Neural cell (in vitro differentiated cells): Measurements from ENCODE around the gene CMC1. TPM values are rescaled to one million over a fixed set of nuclear protein-coding genes. Genes with fewer than 3 reads are reported as not detected.

Experiments
- H2AFZ ChIP-seq: fragments of 200-600, 300-800 bp; sonication (generic), shearing (Covaris generic); 2 replicates; pipeline ENCODE4 v1.6.0; 2014; ENCODE audit warnings: low read depth, mild to moderate bottlenecking, antibody characterized with exemption, low read length, moderate library complexity
- H3F3A ChIP-seq: fragments of 200-600 bp; shearing (Covaris generic); 2 replicates; pipeline ENCODE4 v1.6.1; 2016; ENCODE audit warnings: mild to moderate bottlenecking, moderate library complexity, mixed read lengths, antibody characterized with exemption, low read length; ENCODE audit not compliant: insufficient read depth, poor library complexity, severe bottlenecking
- H3K27ac ChIP-seq: fragments of 200-600, 300-800 bp; sonication (generic), shearing (Covaris generic); 2 replicates; pipeline ENCODE4 v1.5.1; 2014; ENCODE audit warnings: mild to moderate bottlenecking, low read length, moderate library complexity
- H3K27me3 ChIP-seq: fragments of 300-800, 200-600 bp; sonication (generic), shearing (Covaris generic); 2 replicates; pipeline ENCODE4 v1.6.0; 2014; ENCODE audit warnings: mild to moderate bottlenecking, low read depth, low read length, moderate library complexity; ENCODE audit not compliant: insufficient read depth
- H3K36me3 ChIP-seq: fragments of 300-800, 200-600 bp; sonication (generic), shearing (Covaris generic); 2 replicates; pipeline ENCODE4 v1.5.1; 2014; ENCODE audit warnings: mild to moderate bottlenecking, antibody characterized with exemption, low read length, moderate library complexity; ENCODE audit not compliant: insufficient read depth
- H3K4me2 ChIP-seq: fragments of 300-800, 200-600 bp; sonication (generic), shearing (Covaris generic); 2 replicates; pipeline ENCODE4 v1.6.0; 2014; ENCODE audit warnings: mild to moderate bottlenecking, low read length
- H3K4me3 ChIP-seq: fragments of 300-800, 200-600 bp; sonication (generic), shearing (Covaris generic); 2 replicates; pipeline ENCODE4 v1.5.1; 2014; ENCODE audit warnings: mild to moderate bottlenecking, low read length, moderate library complexity
- H3K79me2 ChIP-seq: fragments of 200-600 bp; shearing (Covaris generic); replicated peaks from 2 replicates; pipeline ENCODE4 v1.6.0; 2014; ENCODE audit warnings: mild to moderate bottlenecking, low read length, moderate library complexity; ENCODE audit not compliant: insufficient read depth
- H3K9ac ChIP-seq: fragments of 300-800, 200-600 bp; sonication (generic), shearing (Covaris generic); 2 replicates; pipeline ENCODE4 v1.6.1; 2016; ENCODE audit warnings: mild to moderate bottlenecking, low read length, mixed read lengths
- H3K9me2 ChIP-seq: fragments of 200-600 bp; shearing (Covaris generic); 2 replicates; pipeline ENCODE4 v1.6.1; 2016; ENCODE audit warnings: mild to moderate bottlenecking, low read length, mixed read lengths; ENCODE audit not compliant: insufficient read depth
- H3K9me3 ChIP-seq: fragments of 200-600, 300-800 bp; sonication (generic), shearing (Covaris generic); 2 replicates; pipeline ENCODE4 v1.6.1; 2016; ENCODE audit warnings: mild to moderate bottlenecking, mixed run types, low read length, moderate library complexity, mixed read lengths
- H4K20me1 ChIP-seq: fragments of 200-600 bp; shearing (Covaris generic); 2 replicates; pipeline ENCODE4 v1.6.1; 2016; ENCODE audit warnings: mild to moderate bottlenecking, mixed run types; ENCODE audit not compliant: insufficient read depth
- EP300 ChIP-seq: fragments of 450-650 bp; conservative IDR thresholded peaks from 2 replicates; pipeline ENCODE4 v1.6.1; 2014; ENCODE audit warnings: antibody characterized with exemption, mild to moderate bottlenecking, moderate library complexity; ENCODE audit not compliant: poor library complexity, severe bottlenecking
- EZH2 ChIP-seq: fragments of 200-600, 300-800 bp; shearing (Covaris generic), sonication (generic); IDR thresholded peaks from 2 replicates; pipeline ENCODE4 v1.6.1; 2014; ENCODE audit warnings: antibody characterized with exemption, low read length, borderline replicate concordance, mild to moderate bottlenecking; ENCODE audit not compliant: insufficient read depth, poor library complexity, severe bottlenecking
- MXI1 ChIP-seq: fragments of 450-650 bp; conservative IDR thresholded peaks from 2 replicates; pipeline ENCODE4 v1.6.1; 2014; ENCODE audit warnings: antibody characterized with exemption, mild to moderate bottlenecking; ENCODE audit not compliant: poor library complexity, severe bottlenecking
- POLR2AphosphoS5 ChIP-seq: IDR thresholded peaks from 2 replicates; pipeline ENCODE4 v1.6.1; 2012
- RAD21 ChIP-seq: fragments of 450-650 bp; conservative IDR thresholded peaks from 2 replicates; pipeline ENCODE4 v1.6.1; 2014; ENCODE audit warnings: antibody characterized with exemption, mild to moderate bottlenecking, moderate library complexity
- SMC3 ChIP-seq: fragments of 450-650 bp; conservative IDR thresholded peaks from 2 replicates; pipeline ENCODE4 v1.6.1; 2014; ENCODE audit warnings: antibody characterized with exemption, mild to moderate bottlenecking, moderate library complexity; ENCODE audit not compliant: poor library complexity
- TAF1 ChIP-seq: IDR thresholded peaks from 2 replicates; pipeline ENCODE4 v1.6.1; 2012; ENCODE audit warnings: low read depth
- polyA plus RNA-seq: library from polyadenylated mRNA; depleted of rRNA; stranded (reverse); fragments of >200 nt; gene quantifications from 2 replicates; pipeline ENCODE4 v1.2.3, GENCODE V29; 2014
- TF ChIP-seq, protein P1 (sequence below): fragments of 450-650 bp; IDR thresholded peaks from 2 replicates; pipeline ENCODE4 v1.5.1; 2014; ENCODE audit warnings: antibody characterized with exemption, mild to moderate bottlenecking, moderate library complexity; ENCODE audit not compliant: poor library complexity, severe bottlenecking
- TF ChIP-seq, protein P2 (sequence below): IDR thresholded peaks from 2 replicates; pipeline ENCODE4 v1.6.1; 2012; ENCODE audit warnings: borderline replicate concordance

CMC1 gene
- polyA plus RNA-seq, 1 donor from 2014 or later, result 8.7 TPM

DNA sequence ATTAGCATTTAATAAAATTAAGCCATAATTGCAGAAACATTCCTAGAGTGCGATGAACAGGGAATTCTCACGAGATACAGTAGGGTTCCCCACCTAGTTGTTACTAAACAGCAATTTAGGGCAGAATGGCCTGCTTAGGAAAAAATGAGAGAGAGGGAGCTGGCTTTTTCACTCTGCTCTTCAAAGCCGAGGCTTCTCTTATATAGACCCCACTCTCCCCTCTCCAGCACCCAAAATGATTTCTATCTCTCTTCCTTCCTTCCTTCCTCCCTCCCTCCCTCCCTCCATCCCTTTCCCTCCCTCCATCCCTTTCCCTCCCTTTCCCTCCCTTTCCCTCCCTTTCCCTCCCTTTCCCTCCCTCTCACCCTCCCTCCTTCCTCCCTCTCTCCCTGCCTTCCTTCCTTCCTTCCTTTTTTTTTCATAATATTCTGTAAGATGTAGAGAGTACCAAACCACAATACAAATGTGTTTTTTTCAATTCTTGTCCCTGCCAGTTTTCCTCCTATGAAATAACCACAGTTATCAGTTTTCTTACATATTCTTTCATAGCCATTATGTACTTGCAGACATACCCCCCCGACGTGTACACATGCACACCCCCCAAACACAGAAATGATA, 59.0 kb downstream of the CMC1 start:
- TF ChIP-seq, protein P1, sequence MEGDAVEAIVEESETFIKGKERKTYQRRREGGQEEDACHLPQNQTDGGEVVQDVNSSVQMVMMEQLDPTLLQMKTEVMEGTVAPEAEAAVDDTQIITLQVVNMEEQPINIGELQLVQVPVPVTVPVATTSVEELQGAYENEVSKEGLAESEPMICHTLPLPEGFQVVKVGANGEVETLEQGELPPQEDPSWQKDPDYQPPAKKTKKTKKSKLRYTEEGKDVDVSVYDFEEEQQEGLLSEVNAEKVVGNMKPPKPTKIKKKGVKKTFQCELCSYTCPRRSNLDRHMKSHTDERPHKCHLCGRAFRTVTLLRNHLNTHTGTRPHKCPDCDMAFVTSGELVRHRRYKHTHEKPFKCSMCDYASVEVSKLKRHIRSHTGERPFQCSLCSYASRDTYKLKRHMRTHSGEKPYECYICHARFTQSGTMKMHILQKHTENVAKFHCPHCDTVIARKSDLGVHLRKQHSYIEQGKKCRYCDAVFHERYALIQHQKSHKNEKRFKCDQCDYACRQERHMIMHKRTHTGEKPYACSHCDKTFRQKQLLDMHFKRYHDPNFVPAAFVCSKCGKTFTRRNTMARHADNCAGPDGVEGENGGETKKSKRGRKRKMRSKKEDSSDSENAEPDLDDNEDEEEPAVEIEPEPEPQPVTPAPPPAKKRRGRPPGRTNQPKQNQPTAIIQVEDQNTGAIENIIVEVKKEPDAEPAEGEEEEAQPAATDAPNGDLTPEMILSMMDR, result no peak
- H3K9me2 ChIP-seq, result no peaks in the 10 kb centered on the region
- no peaks in the 10 kb centered on the region for H3K79me2 ChIP-seq
- H3K27ac ChIP-seq, result no peak overlapping the region
- no peaks in the 10 kb centered on the region for H3K27me3 ChIP-seq
- no peak overlapping the region for H3K4me3 ChIP-seq
- no peaks in the 10 kb centered on the region for H3K9me3 ChIP-seq
- no peaks in the 10 kb centered on the region for H3K36me3 ChIP-seq
- no peaks in the 10 kb centered on the region for H4K20me1 ChIP-seq
- H3K4me2 ChIP-seq, result no peak overlapping the region
- H3K9ac ChIP-seq, result no peak overlapping the region
- H2AFZ ChIP-seq, result no peak overlapping the region
- no peaks in the 10 kb centered on the region for H3F3A ChIP-seq

DNA sequence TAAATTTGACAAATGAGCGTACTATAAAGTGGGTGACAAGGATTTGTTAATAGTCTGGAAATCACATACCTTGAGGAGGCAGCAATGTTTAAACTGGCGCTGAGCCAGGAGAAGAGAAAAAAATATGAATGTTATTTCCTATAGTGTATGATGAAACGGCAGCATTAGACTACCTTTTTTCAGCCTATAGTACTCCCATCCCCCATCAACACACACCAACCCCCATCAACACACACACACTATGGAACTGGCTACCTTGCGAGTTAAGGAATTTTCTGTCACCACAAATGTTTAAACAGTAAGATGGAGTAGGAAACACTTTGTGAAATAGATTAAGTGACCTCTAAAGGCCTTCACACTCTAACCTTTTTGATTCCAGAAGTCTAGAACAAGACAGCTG, 60.3 kb downstream of the CMC1 start:
- H3K79me2 ChIP-seq, result no peaks in the 10 kb centered on the region
- no peaks in the 10 kb centered on the region for H3K9me3 ChIP-seq
- no peaks in the 10 kb centered on the region for H3K36me3 ChIP-seq
- no peaks in the 10 kb centered on the region for H3K27me3 ChIP-seq
- no peaks in the 10 kb centered on the region for H4K20me1 ChIP-seq
- TF ChIP-seq RAD21 (no peak), EP300 (no peak), SMC3 (no peak), MXI1 (no peak), POLR2AphosphoS5 (no peak), TAF1 (no peak), EZH2 (no peak)
- TF ChIP-seq, protein P2, sequence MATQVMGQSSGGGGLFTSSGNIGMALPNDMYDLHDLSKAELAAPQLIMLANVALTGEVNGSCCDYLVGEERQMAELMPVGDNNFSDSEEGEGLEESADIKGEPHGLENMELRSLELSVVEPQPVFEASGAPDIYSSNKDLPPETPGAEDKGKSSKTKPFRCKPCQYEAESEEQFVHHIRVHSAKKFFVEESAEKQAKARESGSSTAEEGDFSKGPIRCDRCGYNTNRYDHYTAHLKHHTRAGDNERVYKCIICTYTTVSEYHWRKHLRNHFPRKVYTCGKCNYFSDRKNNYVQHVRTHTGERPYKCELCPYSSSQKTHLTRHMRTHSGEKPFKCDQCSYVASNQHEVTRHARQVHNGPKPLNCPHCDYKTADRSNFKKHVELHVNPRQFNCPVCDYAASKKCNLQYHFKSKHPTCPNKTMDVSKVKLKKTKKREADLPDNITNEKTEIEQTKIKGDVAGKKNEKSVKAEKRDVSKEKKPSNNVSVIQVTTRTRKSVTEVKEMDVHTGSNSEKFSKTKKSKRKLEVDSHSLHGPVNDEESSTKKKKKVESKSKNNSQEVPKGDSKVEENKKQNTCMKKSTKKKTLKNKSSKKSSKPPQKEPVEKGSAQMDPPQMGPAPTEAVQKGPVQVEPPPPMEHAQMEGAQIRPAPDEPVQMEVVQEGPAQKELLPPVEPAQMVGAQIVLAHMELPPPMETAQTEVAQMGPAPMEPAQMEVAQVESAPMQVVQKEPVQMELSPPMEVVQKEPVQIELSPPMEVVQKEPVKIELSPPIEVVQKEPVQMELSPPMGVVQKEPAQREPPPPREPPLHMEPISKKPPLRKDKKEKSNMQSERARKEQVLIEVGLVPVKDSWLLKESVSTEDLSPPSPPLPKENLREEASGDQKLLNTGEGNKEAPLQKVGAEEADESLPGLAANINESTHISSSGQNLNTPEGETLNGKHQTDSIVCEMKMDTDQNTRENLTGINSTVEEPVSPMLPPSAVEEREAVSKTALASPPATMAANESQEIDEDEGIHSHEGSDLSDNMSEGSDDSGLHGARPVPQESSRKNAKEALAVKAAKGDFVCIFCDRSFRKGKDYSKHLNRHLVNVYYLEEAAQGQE, result no peak
- TF ChIP-seq, protein P1, result no peak
- H3K9me2 ChIP-seq, result no peaks in the 10 kb centered on the region
- no peak overlapping the region for H3K4me2 ChIP-seq
- H3K27ac ChIP-seq, result no peak overlapping the region
- H2AFZ ChIP-seq, result no peak overlapping the region
- no peaks in the 10 kb centered on the region for H3F3A ChIP-seq
- H3K4me3 ChIP-seq, result no peak overlapping the region
- no peak overlapping the region for H3K9ac ChIP-seq
